ENCODE results near the gene PAPPA.
A peak's percentile ranks its signal among the peaks of the same experiment; 100 is the strongest.

Gene PAPPA

DNA sequence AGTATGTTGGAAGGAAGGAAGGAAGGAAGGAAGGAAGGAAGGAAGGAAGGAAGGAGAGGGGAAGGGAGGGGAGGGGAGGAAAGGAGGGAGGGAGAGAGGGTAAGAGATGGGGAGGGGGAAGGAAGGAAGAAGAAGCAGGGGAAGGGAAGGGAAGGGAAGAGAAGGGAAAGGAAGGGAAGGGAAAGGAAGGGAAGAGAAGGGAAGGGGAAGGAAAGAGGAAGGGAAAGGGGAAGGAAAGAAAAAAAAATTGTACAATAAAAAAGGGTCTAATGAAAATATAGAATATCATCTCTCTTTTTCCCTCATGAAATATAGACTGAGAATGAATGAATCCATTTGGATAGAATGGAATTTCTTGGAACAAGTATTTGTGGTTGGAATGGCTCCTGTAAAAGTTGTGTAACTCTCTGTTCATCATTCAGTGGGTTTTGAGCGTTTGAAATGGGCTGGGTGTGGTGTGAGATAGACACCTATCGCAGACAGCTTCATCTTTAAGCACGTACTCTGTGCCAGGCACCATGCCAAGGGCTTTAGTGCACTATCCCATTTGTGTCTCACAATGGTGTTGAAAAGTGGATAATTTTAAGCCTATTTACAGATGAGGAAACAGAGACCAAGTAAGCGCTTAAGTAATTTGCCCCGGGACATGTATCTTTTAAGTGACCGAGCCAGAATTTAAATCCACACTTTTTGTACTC lies 11.6 kb upstream of the PAPPA start:
- Histone ChIP-seq H3K27ac (ENCODE audit: low read depth, low read length) (no peak overlapping the region), H3K27me3 (ENCODE audit: control insufficient read depth in 1 of 2, insufficient read depth in 2 of 2, low read length in 2 of 2) (no peaks in the 10 kb centered on the region), H3K4me1 (ENCODE audit: insufficient read depth, low read length) (no peaks in the 10 kb centered on the region), H3K36me3 (ENCODE audit: insufficient read depth, low read length) (no peaks in the 10 kb centered on the region), H3K4me3 (ENCODE audit: low read depth in 1 of 2, low read length in 2 of 2) (no peak overlapping the region), H3K9me3 (ENCODE audit: low read length) (no peaks in the 10 kb centered on the region), H3K9ac (ENCODE audit: low read length) (no peak overlapping the region)

DNA sequence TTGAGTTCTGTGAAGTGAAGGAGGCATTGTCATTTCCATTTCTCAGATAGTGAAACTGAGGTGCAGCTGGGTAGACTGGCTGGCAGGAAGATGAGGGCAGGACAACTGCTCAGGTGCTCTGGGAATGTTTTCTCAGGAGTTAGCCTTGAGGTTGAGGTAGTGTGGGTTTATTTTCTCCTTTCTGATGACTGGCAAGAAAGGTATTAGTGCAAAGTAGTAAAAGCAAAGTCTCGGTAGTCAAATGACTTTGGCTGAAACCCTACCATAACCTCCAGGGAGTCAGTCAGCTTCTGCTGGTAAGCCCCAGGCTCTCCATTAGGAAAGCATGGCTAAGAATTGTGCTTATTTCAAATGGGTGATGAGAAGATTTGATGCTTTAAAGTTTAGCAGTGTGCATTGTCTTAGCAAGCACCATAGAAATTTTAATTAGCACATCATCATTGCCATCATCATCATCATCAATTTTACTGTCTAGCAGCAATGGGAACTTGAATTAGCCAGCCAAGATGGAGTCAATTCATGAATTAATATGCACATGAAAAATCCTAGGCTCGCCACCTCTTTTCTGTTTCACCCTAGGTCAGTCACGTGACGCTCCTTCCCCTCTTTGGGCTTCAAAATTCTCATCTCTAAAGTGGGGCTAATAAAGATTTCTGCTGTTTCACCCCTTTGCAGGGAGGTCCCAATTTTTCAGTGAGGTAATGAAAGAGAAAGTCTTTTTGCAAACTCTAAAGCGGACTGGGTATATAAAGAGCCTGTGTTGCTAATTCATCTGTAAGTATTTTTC lies 10.7 kb upstream of the PAPPA start:
- Histone ChIP-seq H3K9ac (ENCODE audit: low read length) (no peak overlapping the region), H3K4me3 (ENCODE audit: low read depth in 1 of 2, low read length in 2 of 2) (no peak overlapping the region), H3K36me3 (ENCODE audit: insufficient read depth, low read length) (no peaks in the 10 kb centered on the region), H3K27me3 (ENCODE audit: control insufficient read depth in 1 of 2, insufficient read depth in 2 of 2, low read length in 2 of 2) (no peaks in the 10 kb centered on the region), H3K27ac (ENCODE audit: low read depth, low read length) (no peak overlapping the region), H3K9me3 (ENCODE audit: low read length) (no peaks in the 10 kb centered on the region), H3K4me1 (ENCODE audit: insufficient read depth, low read length) (no peaks in the 10 kb centered on the region)

DNA sequence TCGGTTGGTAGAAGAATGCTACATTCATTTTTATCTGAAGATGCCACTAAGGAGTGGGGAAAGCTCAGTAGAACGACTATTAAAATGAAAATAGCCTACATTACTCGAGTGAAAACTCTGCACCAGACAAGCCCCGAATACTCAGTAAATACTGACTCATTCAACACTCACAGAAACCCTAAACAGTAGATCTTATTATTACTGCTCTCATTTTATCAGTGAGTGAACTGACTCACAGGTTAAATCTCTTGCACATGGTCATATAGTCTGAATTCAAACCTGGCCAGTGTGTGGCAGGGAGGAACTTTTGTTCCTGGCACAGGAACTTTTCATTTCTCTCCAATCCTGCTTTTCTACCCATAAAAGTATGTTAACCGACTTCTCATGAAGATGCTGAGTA lies 9.6 kb upstream of the PAPPA start:
- no peak overlapping the region for H3K27ac ChIP-seq (ENCODE audit: low read depth, low read length)
- no peaks in the 10 kb centered on the region for H3K9me3 ChIP-seq (ENCODE audit: low read length)
- no peak overlapping the region for H3K4me3 ChIP-seq (ENCODE audit: low read depth in 1 of 2, low read length in 2 of 2)
- no peaks in the 10 kb centered on the region for H3K4me1 ChIP-seq (ENCODE audit: insufficient read depth, low read length)
- no peak overlapping the region for H3K9ac ChIP-seq (ENCODE audit: low read length)
- H3K36me3 ChIP-seq (ENCODE audit: insufficient read depth, low read length), result no peaks in the 10 kb centered on the region
- no peaks in the 10 kb centered on the region for H3K27me3 ChIP-seq (ENCODE audit: control insufficient read depth in 1 of 2, insufficient read depth in 2 of 2, low read length in 2 of 2)

DNA sequence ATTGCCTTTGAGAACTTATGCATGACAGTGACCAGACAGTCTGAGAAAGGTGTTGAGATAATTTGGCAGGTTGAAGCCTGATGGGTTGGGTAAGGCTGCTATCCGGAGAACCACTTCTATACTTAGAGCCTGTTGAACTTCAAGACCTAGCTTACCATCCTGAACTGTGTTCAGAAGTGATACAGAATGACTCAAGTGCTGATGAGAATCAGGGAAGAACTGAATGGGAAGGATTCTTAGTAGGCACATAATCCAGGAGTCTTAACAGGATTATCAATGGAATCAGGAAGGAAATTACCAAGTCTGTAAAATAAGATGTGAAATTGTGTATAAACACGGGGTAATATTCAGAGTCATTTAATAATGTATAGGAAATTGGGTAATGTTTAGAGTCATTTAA lies 9.0 kb upstream of the PAPPA start:
- H3K27ac ChIP-seq (ENCODE audit: low read depth, low read length), result no peak overlapping the region
- no peak overlapping the region for H3K4me3 ChIP-seq (ENCODE audit: low read depth in 1 of 2, low read length in 2 of 2)
- H3K9me3 ChIP-seq (ENCODE audit: low read length), result no peaks in the 10 kb centered on the region
- no peaks in the 10 kb centered on the region for H3K4me1 ChIP-seq (ENCODE audit: insufficient read depth, low read length)
- no peak overlapping the region for H3K9ac ChIP-seq (ENCODE audit: low read length)
- H3K27me3 ChIP-seq (ENCODE audit: control insufficient read depth in 1 of 2, insufficient read depth in 2 of 2, low read length in 2 of 2), result no peaks in the 10 kb centered on the region
- H3K36me3 ChIP-seq (ENCODE audit: insufficient read depth, low read length), result no peaks in the 10 kb centered on the region

DNA sequence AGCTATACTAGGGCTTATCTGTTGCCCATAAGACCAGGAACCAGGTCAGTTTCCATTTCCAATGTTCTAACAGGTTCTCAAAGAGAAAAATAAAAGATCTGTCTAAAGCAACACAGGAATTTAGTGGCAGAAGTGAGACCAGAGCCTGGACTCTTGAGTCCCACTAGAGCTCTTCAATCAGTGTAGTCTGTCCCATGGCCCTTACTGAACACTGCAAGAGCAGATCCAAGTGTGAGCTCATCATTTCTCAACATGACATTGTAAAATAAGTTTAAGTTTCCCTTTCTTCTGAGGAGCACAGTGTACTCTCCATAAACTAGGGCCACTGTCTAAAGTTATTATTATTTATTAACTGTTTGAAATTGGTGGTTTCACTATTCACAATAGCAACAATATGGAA lies 8.6 kb upstream of the PAPPA start:
- Histone ChIP-seq H3K9me3 (ENCODE audit: low read length) (no peaks in the 10 kb centered on the region), H3K36me3 (ENCODE audit: insufficient read depth, low read length) (no peaks in the 10 kb centered on the region), H3K27me3 (ENCODE audit: control insufficient read depth in 1 of 2, insufficient read depth in 2 of 2, low read length in 2 of 2) (no peaks in the 10 kb centered on the region), H3K9ac (ENCODE audit: low read length) (no peak overlapping the region), H3K4me3 (ENCODE audit: low read depth in 1 of 2, low read length in 2 of 2) (no peak overlapping the region), H3K27ac (ENCODE audit: low read depth, low read length) (no peak overlapping the region), H3K4me1 (ENCODE audit: insufficient read depth, low read length) (no peaks in the 10 kb centered on the region)

DNA sequence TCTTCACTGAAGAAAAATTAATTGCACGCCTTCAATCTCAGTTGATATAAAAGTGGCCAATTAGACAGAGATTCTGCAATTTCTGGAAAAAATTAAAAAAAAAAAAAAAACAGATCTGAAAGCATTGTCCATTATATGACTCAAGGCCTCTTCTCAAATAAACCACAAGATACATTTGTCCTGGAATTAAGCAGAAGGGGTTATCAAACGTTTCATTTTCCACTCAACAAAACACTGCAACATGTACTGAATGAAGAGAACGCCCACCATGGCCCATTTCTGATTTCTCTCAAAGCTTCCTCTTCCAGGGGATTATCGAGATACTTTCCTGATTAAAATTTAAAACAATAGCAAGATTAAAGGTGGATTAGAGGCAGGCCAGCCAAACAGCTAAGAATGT lies 5.8 kb upstream of the PAPPA start:
- no peaks in the 10 kb centered on the region for H3K36me3 ChIP-seq (ENCODE audit: insufficient read depth, low read length)
- H3K4me1 ChIP-seq (ENCODE audit: insufficient read depth, low read length), result no peaks in the 10 kb centered on the region
- H3K9me3 ChIP-seq (ENCODE audit: low read length), result no peaks in the 10 kb centered on the region
- H3K4me3 ChIP-seq (ENCODE audit: low read depth in 1 of 2, low read length in 2 of 2), result no peak overlapping the region
- peaks cover 3 to 4% of the 10 kb centered on the region in 2 donors for H3K27me3 ChIP-seq (ENCODE audit: control insufficient read depth in 1 of 2, insufficient read depth in 2 of 2, low read length in 2 of 2)
- H3K9ac ChIP-seq (ENCODE audit: low read length), result no peak overlapping the region
- no peak overlapping the region for H3K27ac ChIP-seq (ENCODE audit: low read depth, low read length)

DNA sequence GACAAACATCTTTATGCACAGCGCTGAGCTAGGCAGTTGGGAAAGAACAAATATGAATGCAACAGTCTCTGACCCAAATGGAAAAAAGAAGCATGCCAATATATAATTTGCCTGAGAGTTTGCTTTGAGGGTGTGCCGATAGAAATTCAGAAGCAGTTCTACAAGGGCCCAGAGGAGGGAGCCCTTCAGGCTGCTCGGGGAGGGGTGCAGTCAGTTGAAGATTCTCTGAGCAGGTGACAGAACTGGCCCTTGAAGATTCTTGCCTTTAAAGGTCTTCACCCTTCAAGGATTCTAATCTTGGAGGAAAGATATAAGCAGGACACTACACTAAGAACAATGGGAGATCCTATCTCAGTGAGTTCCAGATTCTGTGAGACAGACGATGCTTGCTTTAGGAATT lies 3.7 kb upstream of the PAPPA start:
- Histone ChIP-seq H3K4me1 (ENCODE audit: insufficient read depth, low read length) (peaks cover 2% of the 10 kb centered on the region), H3K27ac (ENCODE audit: low read depth, low read length) (no peak overlapping the region), H3K9ac (ENCODE audit: low read length) (no peak overlapping the region), H3K4me3 (ENCODE audit: low read depth in 1 of 2, low read length in 2 of 2) (no peak overlapping the region), H3K9me3 (ENCODE audit: low read length) (no peaks in the 10 kb centered on the region), H3K36me3 (ENCODE audit: insufficient read depth, low read length) (no peaks in the 10 kb centered on the region), H3K27me3 (ENCODE audit: control insufficient read depth in 1 of 2, insufficient read depth in 2 of 2, low read length in 2 of 2) (peaks cover 7 to 15% of the 10 kb centered on the region in 2 donors)

DNA sequence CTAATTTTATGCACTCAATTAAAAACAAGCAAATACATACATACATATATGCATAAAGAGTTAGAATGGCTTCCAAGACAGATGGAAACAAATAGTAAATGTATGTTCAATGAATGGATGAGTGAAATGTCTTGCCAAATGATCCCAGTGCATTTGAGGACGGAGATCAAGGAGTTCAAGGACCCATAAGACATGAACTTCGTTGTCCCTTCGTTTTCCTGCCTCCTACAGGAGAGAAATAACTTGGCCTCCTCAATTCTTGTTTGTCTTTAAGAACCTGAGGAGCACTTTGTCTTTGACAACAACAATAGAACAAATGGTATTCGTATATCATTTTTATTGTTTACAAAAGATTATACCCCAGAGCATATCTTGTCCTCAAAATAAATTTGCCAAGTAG lies 2.4 kb upstream of the PAPPA start:
- H3K9me3 ChIP-seq (ENCODE audit: low read length), result no peaks in the 10 kb centered on the region
- H3K36me3 ChIP-seq (ENCODE audit: insufficient read depth, low read length), result no peaks in the 10 kb centered on the region
- H3K27ac ChIP-seq (ENCODE audit: low read depth, low read length), result no peak overlapping the region
- no peak overlapping the region for H3K4me3 ChIP-seq (ENCODE audit: low read depth in 1 of 2, low read length in 2 of 2)
- H3K27me3 ChIP-seq (ENCODE audit: control insufficient read depth in 1 of 2, insufficient read depth in 2 of 2, low read length in 2 of 2), result peaks cover 12 to 27% of the 10 kb centered on the region in 2 donors
- peaks cover 7% of the 10 kb centered on the region for H3K4me1 ChIP-seq (ENCODE audit: insufficient read depth, low read length)
- H3K9ac ChIP-seq (ENCODE audit: low read length), result no peak overlapping the region

DNA sequence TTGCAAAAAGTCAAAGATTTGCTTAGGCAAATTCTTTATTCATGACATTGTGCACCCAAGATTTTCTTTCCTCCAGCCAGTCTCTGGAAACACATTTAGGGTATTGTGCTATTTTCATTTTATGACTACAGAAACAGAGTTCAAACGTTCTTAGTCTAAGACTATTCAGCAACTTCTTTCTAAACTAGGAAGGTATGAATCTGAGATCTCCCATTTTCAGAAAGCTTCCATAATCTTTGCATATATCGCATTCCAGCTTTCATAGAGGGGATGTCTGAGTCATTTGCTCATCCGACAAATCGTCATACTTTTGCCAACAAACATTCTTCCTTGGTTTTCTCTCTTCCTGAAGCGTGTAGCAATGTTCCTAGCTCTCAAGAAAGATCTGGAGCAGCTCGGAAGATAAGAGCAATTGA lies 1.6 kb upstream of the PAPPA start:
- peaks cover 12 to 32% of the 10 kb centered on the region in 2 donors for H3K27me3 ChIP-seq (ENCODE audit: control insufficient read depth in 1 of 2, insufficient read depth in 2 of 2, low read length in 2 of 2)
- no peak overlapping the region for H3K27ac ChIP-seq (ENCODE audit: low read depth, low read length)

DNA sequence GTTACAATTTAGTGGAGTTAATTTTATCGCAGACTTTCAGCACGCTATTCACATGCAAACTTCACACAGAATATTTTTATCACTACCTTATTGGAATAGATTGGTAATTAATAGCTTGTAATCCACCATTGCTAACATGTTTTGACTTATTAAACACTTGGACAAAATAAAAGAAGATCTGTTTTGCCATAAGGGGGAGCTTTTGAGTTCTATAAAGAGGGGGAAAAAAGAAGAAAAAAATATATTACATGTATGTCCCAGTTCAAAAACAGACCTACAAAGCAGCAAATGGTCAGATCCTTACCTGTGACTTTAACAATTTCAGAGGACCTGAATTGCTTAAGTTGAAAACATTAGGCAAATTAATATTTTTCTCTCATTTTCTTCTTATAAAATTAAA lies 1.2 kb upstream of the PAPPA start:
- no peaks in the 10 kb centered on the region for H3K9me3 ChIP-seq (ENCODE audit: low read length)
- H3K27ac ChIP-seq (ENCODE audit: low read depth, low read length), result no peak overlapping the region
- H3K9ac ChIP-seq (ENCODE audit: low read length), result no peak overlapping the region
- H3K4me3 ChIP-seq (ENCODE audit: low read depth in 1 of 2, low read length in 2 of 2), result no peak overlapping the region
- no peaks in the 10 kb centered on the region for H3K36me3 ChIP-seq (ENCODE audit: insufficient read depth, low read length)
- peaks cover 7% of the 10 kb centered on the region for H3K4me1 ChIP-seq (ENCODE audit: insufficient read depth, low read length)
- H3K27me3 ChIP-seq (ENCODE audit: control insufficient read depth in 1 of 2, insufficient read depth in 2 of 2, low read length in 2 of 2), result peaks cover 12 to 34% of the 10 kb centered on the region in 2 donors

More for the DNA sequence above, 1.6 kb upstream of the PAPPA start:
- Histone ChIP-seq H3K36me3 (ENCODE audit: insufficient read depth, low read length) (no peaks in the 10 kb centered on the region), H3K4me3 (ENCODE audit: low read depth in 1 of 2, low read length in 2 of 2) (no peak overlapping the region), H3K4me1 (ENCODE audit: insufficient read depth, low read length) (peaks cover 7% of the 10 kb centered on the region), H3K9me3 (ENCODE audit: low read length) (no peaks in the 10 kb centered on the region), H3K9ac (ENCODE audit: low read length) (no peak overlapping the region)

DNA sequence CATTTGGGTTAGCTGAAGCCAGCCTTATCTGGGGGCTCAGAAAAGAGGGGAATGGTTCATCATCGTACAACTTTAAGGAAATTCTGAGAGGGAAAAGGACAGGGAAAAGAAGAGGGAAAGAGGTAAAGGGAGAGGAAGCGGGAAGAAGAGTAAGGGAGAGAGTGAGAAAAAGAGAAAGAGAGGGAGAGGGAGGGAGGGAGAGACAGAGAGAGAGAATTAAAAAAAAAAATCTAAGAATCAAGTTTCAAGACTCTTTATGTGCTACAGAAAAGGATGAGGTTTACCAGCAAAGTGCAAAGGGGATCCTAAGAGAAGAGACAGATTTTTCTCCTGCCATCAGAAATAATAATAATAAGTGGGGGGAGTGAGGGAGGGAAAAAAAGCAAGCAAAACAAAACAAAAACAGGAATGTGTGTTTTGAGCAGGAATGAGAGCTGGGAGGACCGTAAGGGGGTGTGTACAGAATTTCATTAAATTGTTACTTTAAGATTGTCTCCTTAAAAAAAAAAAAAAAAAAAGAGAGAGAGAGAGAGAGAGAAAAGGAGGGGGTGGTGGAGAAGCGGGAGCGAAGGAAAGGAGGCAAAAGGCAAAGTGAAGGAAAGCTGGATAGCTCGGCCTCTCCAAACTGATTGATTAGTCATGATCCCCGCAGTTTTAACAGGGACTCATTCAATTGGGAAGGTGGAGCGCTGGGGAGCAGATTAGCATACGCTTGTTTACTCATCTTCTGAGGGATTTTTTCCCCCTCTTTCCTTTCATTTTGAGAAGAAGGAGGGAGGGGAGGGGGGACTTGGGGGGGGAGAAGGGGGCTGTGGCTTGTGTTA lies 438 bp upstream of the PAPPA start:
- Histone ChIP-seq H3K36me3 (ENCODE audit: insufficient read depth, low read length) (no peaks in the 10 kb centered on the region), H3K27me3 (ENCODE audit: control insufficient read depth in 1 of 2, insufficient read depth in 2 of 2, low read length in 2 of 2) (peaks cover 12 to 34% of the 10 kb centered on the region in 2 donors), H3K9me3 (ENCODE audit: low read length) (no peaks in the 10 kb centered on the region), H3K27ac (ENCODE audit: low read depth, low read length) (peak overlapping the region; percentile 67), H3K9ac (ENCODE audit: low read length) (no peak overlapping the region), H3K4me3 (ENCODE audit: low read depth in 1 of 2, low read length in 2 of 2) (no peak overlapping the region), H3K4me1 (ENCODE audit: insufficient read depth, low read length) (peaks cover 7% of the 10 kb centered on the region)

All from muscle layer of colon (tissue), 2 donors.